HG03066 (cell line): Measurements from ENCODE around the gene METTL16.
A peak's percentile ranks its signal among the peaks of the same experiment; 100 is the strongest.

Experiments used
- ATAC-seq: cut with Tn5 transposase; IDR thresholded peaks from one replicate; pipeline ENCODE4 v1.9.1; 2021; ENCODE audit warnings: low read depth; ENCODE audit not compliant: unreplicated experiment

Gene METTL16

GRCh38 chr17:2418572-2418971, 93.1 kb downstream of the METTL16 start:
- no peak for ATAC-seq

GRCh38 chr17:2416010-2416734, 95.5 kb downstream of the METTL16 start:
- no peak for ATAC-seq

- no peak for ATAC-seq
Measured at GRCh38 chr17:2415081-2415480, 96.6 kb downstream of the METTL16 start.

- ATAC-seq: no peak
Measured at GRCh38 chr17:2414446-2415064, 97.1 kb downstream of the METTL16 start.

GRCh38 chr17:2412561-2413021, 99.1 kb downstream of the METTL16 start:
- ATAC-seq: no peak

- no peak for ATAC-seq
Measured at GRCh38 chr17:2410951-2411350, 100.7 kb downstream of the METTL16 start.

GRCh38 chr17:2406903-2407790, 104.5 kb downstream of the METTL16 start:
- no peak for ATAC-seq

GRCh38 chr17:2406271-2406902, 105.3 kb downstream of the METTL16 start:
- no peak for ATAC-seq

- no peak for ATAC-seq
Measured at GRCh38 chr17:2405247-2405926, 106.3 kb downstream of the METTL16 start.

- no peak for ATAC-seq
Measured at GRCh38 chr17:2403044-2403443, 108.6 kb downstream of the METTL16 start.

- no peak for ATAC-seq
Measured at GRCh38 chr17:2402544-2402943, 109.1 kb downstream of the METTL16 start.

- peak; percentile 46 for ATAC-seq
Measured at GRCh38 chr17:2401426-2402221, 110.1 kb downstream of the METTL16 start.

GRCh38 chr17:2400877-2401425, 110.7 kb downstream of the METTL16 start, which contains the start of gene MNT:
MNT (minus strand) TSS chr17:2401060; CDS start chr17:2400712, 348 bp downstream.
- ATAC-seq: peak; percentile 31

GRCh38 chr17:2400474-2400866, 111.2 kb downstream of the METTL16 start:
- ATAC-seq: no peak

- no peak for ATAC-seq
Measured at GRCh38 chr17:2399572-2400473, 111.9 kb downstream of the METTL16 start.

- ATAC-seq: no peak
Measured at GRCh38 chr17:2398655-2399571, 112.8 kb downstream of the METTL16 start.

- ATAC-seq: no peak
Measured at GRCh38 chr17:2398182-2398581, 113.5 kb downstream of the METTL16 start.
